GM20000 (cell line): Measurements from ENCODE around the gene PAK6.

ENCODE experiments used
- DNase-seq: peaks from one replicate; pipeline ENCODE4 v3.0.0; 2012; ENCODE audit warnings: low spot score
- TF ChIP-seq, protein P1 (sequence below): IDR thresholded peaks from 2 replicates; pipeline ENCODE4 v1.5.1; 2012; ENCODE audit warnings: mild to moderate bottlenecking, control low read depth; ENCODE audit errors: extremely low read depth, missing control alignments

PAK6 gene

DNA sequence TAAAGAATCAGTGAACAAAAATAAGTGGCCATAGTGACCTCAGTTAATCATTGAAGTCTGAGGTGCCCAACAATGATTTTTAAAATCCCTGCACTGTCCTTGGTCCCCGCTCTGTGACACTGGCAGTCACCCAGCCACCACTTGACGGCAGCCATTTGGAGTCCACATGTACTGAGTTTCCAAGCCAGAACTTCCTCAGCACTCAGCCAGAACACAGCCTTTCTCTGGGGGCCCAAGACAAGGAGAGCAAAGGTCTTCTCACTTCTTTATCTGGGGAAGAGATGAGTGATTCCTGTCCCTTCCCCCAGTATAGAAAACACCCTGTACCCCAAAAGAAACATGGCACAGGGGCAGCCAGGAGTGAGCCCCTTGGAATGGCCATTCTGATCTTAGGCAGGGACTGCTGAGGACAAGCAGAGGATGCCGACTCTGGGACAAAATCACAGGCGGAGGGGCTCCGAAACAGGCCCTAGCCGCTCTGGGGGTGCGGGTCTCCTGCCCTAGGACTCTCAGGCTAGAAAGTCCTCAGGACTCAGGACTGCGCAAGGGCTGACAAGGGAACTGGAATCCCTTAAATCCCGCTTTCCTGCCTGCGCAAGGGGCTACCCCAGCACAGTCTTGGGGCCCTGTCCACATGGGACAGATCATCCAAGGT lies 12.8 kb downstream of the PAK6 start:
- no peak for DNase-seq
- TF ChIP-seq, protein P1, sequence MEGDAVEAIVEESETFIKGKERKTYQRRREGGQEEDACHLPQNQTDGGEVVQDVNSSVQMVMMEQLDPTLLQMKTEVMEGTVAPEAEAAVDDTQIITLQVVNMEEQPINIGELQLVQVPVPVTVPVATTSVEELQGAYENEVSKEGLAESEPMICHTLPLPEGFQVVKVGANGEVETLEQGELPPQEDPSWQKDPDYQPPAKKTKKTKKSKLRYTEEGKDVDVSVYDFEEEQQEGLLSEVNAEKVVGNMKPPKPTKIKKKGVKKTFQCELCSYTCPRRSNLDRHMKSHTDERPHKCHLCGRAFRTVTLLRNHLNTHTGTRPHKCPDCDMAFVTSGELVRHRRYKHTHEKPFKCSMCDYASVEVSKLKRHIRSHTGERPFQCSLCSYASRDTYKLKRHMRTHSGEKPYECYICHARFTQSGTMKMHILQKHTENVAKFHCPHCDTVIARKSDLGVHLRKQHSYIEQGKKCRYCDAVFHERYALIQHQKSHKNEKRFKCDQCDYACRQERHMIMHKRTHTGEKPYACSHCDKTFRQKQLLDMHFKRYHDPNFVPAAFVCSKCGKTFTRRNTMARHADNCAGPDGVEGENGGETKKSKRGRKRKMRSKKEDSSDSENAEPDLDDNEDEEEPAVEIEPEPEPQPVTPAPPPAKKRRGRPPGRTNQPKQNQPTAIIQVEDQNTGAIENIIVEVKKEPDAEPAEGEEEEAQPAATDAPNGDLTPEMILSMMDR: no peak

DNA sequence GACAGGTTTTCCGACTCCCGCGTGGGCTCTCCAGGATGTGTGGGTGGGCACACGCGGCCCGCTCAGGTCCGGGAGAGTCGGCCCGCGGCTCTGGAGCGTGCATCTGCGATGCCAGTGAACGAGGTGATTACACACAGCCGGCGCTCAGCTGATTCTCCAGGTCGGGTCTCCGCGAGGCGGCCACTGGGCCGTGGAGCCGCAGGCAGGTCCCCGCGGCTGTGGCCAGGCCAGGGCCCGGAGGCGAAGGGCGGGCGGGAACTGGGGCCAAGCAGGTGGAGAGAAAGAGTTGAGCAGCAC lies 13.2 kb downstream of the PAK6 start:
- DNase-seq: no peak

DNA sequence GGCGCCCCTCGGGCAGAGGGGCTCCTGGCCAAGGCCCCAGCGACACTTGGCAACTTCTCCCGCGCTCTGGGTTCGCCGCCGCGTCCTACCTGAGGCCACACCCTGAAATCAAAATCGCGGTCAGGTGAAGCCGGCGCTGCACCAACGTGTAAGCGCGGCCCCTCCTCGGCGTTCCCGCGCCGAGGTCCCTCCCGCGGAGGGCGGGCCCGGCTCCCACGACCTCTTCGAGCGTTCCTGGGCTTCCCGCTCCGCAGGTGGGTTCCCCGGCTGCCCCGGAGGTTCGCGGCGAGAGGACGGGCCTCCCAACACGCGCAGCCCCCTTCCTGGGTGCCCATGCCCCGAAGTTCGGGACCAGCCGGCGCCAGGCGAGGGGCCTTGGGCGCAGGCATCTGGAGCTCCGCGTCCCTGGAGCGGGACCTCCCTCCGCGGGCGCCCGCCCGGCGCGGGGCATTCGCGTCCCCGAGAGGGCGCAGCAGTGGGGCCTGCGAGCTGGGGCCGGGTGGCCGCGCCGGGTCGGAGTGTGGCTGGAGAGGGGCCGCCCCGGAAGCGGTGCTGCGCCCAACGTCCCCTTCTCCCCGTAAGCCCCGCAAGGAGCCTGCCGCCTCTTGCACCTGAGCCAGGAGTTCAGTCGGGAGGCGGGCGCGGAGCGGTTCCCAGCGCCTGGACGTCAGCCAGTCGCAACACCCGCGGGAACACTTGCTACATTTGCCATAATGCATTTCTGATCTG lies 13.7 kb downstream of the PAK6 start:
- DNase-seq: peak; percentile 69

More for the DNA sequence above, 13.2 kb downstream of the PAK6 start:
- TF ChIP-seq, protein P1: no peak

DNA sequence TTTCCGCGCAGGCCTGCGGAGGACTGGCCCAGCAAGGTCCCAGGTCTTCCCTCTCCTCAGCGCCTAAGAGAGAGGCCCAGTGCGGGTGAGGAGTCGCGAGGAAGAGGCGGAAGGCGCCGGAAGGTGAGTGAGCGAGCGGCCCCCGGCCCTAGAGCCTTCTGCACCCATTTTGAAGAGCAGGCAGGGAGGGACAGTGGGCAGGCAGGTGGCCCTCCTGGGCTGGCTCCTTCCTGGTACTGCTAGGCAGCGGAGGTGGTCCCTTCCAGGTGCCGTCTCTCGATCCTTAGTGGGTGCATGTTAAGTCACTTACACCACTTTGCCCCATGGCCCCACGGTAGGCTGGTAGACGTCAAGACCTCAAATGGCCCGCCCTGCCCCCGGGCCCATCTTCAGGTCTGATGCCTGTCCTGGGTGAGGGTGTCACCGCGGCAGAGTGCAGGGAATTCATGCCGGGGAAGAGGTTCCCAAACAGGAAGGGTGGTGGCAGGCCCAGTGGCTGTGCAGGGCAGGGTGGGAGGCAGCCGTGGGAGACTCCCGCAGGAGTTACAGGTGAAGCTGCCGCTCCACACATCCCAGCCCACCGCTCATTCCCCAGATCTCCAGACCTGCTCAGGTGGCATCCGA lies 14.4 kb downstream of the PAK6 start:
- DNase-seq: no peak

More for the DNA sequence above, 13.7 kb downstream of the PAK6 start:
- TF ChIP-seq, protein P1: no peak

DNA sequence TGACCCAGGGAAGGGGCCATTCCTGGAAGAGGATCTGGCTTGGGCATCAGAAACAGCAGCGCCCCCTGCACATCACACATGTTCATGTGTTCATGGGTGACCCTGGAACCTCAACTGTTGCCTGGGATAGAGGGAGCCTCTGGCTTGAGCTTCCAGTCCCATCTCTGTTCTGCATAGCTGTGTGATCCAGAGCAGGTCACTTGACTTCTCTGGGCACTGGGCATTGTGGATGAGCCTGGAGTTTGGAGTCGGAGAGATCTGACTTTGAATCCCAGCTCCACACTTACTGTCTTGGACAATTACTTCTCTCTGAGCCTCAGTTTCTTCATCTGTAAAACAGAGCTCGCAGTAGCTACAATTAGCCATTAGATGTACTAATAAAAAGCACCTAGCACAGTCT lies 15.6 kb downstream of the PAK6 start:
- no peak for DNase-seq
- TF ChIP-seq, protein P1: no peak

More for the DNA sequence above, 14.4 kb downstream of the PAK6 start:
- TF ChIP-seq, protein P1: no peak

DNA sequence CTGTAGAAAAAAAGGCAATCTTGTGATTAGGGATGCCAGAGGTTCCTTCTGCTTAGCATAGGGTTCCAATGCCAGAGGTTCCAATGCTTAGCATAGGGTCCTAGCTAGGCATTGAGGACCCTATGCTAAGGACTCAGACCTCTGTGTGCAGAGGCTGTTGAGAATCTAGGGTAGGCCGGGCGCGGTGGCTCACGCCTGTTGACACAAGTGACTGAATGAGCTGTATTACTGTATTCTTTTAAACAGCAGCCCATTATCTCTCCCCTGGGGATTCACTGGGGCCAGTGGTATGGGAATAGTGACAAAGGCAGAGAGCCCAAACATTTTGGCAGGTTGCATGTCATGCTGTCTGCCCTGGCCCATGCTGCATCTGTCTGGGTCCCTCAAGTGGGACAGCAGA lies 16.2 kb downstream of the PAK6 start:
- no peak for DNase-seq
- TF ChIP-seq, protein P1: no peak

DNA sequence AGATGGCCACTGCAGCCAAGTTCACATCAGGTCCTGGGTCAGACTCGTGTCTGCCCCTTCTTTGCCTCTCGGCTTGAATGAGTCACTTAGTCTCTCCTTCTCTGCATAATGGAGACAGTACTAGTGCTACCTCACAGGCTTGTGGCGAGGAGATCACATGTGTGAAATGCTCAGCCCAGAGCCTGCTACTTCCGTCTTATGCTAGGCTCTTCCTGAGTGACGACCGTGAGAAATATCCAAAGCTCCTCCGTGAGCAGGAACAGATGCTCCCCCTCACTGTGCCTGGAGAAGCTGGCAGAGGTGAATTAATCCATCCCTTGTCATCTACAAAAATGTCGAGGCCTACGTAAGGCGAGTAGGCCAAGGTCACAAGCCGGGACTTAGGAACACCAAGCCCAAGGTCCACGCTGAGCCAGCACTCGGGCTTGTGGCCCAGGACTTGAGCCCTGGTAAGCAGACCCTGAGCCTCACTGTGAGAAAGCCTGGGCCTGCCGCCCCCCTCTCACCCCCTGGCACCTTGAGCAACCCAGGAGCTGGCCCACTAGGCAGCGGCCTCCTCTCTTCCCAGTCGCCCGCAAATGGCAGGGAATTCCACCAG lies 17.9 kb downstream of the PAK6 start:
- no peak for DNase-seq
- TF ChIP-seq, protein P1: no peak
